PC-3 (cell line): ENCODE measurements around the gene SCIN.

Source experiments
- CTCF ChIP-seq: fragments of 300-600 bp; sonication (generic); conservative IDR thresholded peaks from 2 replicates; pipeline ENCODE4 v1.5.1; 2017; ENCODE audit warnings: antibody characterized with exemption, low read depth, mild to moderate bottlenecking, low read length
- EZH2 ChIP-seq: fragments of 300-600 bp; sonication (generic); IDR thresholded peaks from one replicate; pipeline ENCODE4 v1.6.1; 2017; ENCODE audit warnings: antibody characterized with exemption, mild to moderate bottlenecking, low read length; ENCODE audit not compliant: unreplicated experiment
- EZH2phosphoT487 ChIP-seq: fragments of 300-600 bp; sonication (generic); IDR thresholded peaks from 2 replicates; pipeline ENCODE4 v1.6.1; 2018; ENCODE audit warnings: mild to moderate bottlenecking, antibody characterized with exemption, low read length, borderline replicate concordance

- TF ChIP-seq CTCF (peak; percentile 88), EZH2phosphoT487 (no peak), EZH2 (no peak)
These were observed 53.5 kb downstream of the SCIN start for GRCh38 chr7:12623885-12624498.
